Left lung (tissue), 10 donors: ENCODE data around the gene ASXL2. TPM values are rescaled to one million over a fixed set of nuclear protein-coding genes. Genes with fewer than 3 reads are reported as not detected.

Experiments used
- ATAC-seq: fragments of 200-7000 bp; cut with Tn5 transposase; one replicate; pipeline ENCODE4 v1.9.1; 2020; ENCODE audit warnings: moderate library complexity
- DNase-seq, 4 donors: peaks; one replicate each; pipeline ENCODE4 v3.0.0-alpha.2; 2013 to 2020
- H3K27ac ChIP-seq, 2 donors: fragments of 200-600 bp; sonication (generic) in 1 of 2; one replicate each; pipeline versions ENCODE4 v1.5.0 to v1.8.0; 2020 to 2021
- H3K27me3 ChIP-seq, 2 donors: fragments of 200-600 bp; sonication (generic) in 1 of 2; one replicate each; pipeline versions ENCODE4 v1.5.0 to v1.8.0; 2020 to 2021
- H3K36me3 ChIP-seq, 2 donors: fragments of 200-600 bp; sonication (generic) in 1 of 2; one replicate each; pipeline versions ENCODE4 v1.5.0 to v1.8.0; 2020 to 2021
- H3K4me1 ChIP-seq, 2 donors: fragments of 200-600 bp; one replicate each; pipeline ENCODE4 v1.8.0; 2021
- H3K4me3 ChIP-seq, 2 donors: fragments of 200-600 bp; sonication (generic) in 1 of 2; one replicate each; pipeline versions ENCODE4 v1.5.0 to v1.8.0; 2020 to 2021; ENCODE audit warnings: mild to moderate bottlenecking in 1 of 2
- H3K9me3 ChIP-seq, 2 donors: fragments of 200-600 bp; sonication (generic) in 1 of 2; one replicate each; pipeline versions ENCODE4 v1.5.0 to v1.8.0; 2020 to 2021
- intact Hi-C, 2 donors: fragments of 100-400 bp; cut with DNase I; formaldehyde crosslinking; loops; one replicate each; pipeline versions ENCODE4 v1.11.2 to v1.14.2; 2022
- polyA plus RNA-seq, 6 donors: library from polyadenylated mRNA; unstranded; fragments of 120-200 nt; gene quantifications; one replicate each; pipeline ENCODE4 v1.2.1, GENCODE V29; 2013; ENCODE audit not compliant: insufficient read length in 6 of 6
- total RNA-seq, 2 donors: library from RNA; stranded (reverse); fragmentation: NEBNext Ultra II Directional; extraction: Animal tissue kit (Norgen Biotek cat#: 25700); gene quantifications; one replicate each; pipeline ENCODE4 v1.2.1, GENCODE V29; 2021
- TF ChIP-seq, protein P1 (sequence below), 2 donors: fragments of 200-600 bp; sonication (generic) in 1 of 2; IDR thresholded peaks; one replicate each; pipeline versions ENCODE4 v1.5.0 to v1.8.0; 2021; ENCODE audit warnings: antibody characterized with exemption in 2 of 2
- donor health status: DM: no; HTN: yes; CAD: no.
- donor health status: DM: no; HTN: no; CAD: no.

ASXL2 gene
- total and polyA plus RNA-seq, 8 donors: 17.7 to 33.4 (median 19.4) TPM

DNA sequence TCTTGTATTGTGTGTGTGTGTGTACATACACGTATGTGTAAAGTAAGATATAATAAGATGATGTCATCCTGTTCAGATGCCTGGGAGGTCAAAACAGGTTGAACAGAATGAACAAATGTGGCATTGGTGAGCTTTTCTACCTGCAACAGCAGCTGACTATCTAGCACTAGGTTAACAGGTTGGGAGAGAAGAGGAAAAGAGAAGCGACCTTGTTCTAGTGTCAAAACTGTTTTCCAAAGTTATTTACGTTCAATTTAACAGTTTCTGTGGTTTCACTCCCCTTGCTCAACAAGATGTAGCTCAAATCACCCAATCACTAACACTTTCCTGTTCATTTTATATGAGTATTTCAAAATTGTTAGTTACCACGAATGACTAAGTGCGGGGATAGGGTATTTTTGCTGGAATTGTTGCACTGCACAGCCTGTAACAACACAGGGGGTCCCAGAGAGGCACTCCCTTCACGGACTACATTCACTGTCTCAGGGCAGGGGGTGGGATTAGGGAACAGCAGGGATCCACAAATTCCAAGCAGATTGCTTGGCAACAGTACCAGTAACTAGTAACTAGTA lies 137.4 kb downstream of the ASXL2 start:
- DNase-seq (no peak), ATAC-seq (no peak)
- no peaks in the 10 kb centered on the region for H3K27me3 ChIP-seq
- H3K9me3 ChIP-seq: no peaks in the 10 kb centered on the region
- no peak overlapping the region for H3K4me3 ChIP-seq
- TF ChIP-seq, protein P1, sequence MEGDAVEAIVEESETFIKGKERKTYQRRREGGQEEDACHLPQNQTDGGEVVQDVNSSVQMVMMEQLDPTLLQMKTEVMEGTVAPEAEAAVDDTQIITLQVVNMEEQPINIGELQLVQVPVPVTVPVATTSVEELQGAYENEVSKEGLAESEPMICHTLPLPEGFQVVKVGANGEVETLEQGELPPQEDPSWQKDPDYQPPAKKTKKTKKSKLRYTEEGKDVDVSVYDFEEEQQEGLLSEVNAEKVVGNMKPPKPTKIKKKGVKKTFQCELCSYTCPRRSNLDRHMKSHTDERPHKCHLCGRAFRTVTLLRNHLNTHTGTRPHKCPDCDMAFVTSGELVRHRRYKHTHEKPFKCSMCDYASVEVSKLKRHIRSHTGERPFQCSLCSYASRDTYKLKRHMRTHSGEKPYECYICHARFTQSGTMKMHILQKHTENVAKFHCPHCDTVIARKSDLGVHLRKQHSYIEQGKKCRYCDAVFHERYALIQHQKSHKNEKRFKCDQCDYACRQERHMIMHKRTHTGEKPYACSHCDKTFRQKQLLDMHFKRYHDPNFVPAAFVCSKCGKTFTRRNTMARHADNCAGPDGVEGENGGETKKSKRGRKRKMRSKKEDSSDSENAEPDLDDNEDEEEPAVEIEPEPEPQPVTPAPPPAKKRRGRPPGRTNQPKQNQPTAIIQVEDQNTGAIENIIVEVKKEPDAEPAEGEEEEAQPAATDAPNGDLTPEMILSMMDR (IDR thresholded peaks at IDR 0.05): no peak
- H3K36me3 ChIP-seq: peaks cover 0 to 34% of the 10 kb centered on the region in 2 donors
- intact Hi-C loops: no loop called here
- no peak overlapping the region for H3K27ac ChIP-seq
- peaks cover 0 to 15% of the 10 kb centered on the region in 2 donors for H3K4me1 ChIP-seq

DNA sequence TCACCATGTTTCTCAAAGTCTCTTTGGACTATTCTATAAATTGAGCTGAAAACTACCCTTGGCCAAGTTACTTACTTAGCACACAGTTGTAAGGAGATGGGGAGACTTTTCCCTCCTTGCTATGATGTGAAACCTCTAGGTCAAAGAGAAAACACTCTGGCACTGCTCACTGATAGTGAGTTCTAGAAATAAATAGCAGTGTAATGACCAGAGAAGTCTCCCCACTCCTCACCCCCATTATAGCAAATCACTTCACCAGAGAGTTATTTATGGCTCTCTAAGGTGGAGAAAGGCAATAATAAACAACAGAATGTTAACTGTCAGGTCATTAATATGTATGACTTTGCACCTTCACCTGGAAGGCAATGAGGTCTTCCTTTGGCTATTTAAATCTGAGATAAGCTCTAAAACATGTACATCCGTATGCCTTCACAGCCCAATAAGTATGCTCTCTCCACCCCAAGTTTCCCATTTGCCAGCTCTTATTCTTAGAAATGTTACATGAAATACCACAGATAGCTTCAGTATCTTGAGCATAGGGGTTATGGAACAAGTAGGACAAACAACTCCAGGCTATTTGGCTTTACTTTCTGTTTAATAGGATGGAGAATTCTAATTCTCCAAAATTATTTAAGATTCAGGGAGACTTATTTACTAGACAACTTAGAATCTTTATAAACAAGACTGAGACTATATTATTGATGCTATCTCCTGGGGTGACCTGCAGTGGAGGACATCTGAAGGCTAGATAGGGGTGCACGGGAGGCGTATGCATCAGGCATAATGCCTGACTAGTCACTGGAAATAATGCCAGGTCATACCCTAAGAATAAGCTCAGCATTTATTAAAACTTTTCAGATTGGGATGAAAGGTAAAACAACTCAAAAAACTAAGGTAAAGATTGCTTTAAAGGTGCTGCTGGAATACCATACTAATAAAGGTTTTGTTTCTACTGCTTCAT lies 139.6 kb downstream of the ASXL2 start:
- intact Hi-C loops: no loop called here
- Histone ChIP-seq H3K36me3 (peaks cover 0 to 25% of the 10 kb centered on the region in 2 donors), H3K27ac (no peak overlapping the region), H3K4me3 (no peak overlapping the region), H3K27me3 (no peaks in the 10 kb centered on the region), H3K4me1 (peaks cover 0 to 13% of the 10 kb centered on the region in 2 donors), H3K9me3 (no peaks in the 10 kb centered on the region)
- TF ChIP-seq, protein P1 (IDR thresholded peaks at IDR 0.05): no peak
- DNase-seq (no peak), ATAC-seq (no peak)

DNA sequence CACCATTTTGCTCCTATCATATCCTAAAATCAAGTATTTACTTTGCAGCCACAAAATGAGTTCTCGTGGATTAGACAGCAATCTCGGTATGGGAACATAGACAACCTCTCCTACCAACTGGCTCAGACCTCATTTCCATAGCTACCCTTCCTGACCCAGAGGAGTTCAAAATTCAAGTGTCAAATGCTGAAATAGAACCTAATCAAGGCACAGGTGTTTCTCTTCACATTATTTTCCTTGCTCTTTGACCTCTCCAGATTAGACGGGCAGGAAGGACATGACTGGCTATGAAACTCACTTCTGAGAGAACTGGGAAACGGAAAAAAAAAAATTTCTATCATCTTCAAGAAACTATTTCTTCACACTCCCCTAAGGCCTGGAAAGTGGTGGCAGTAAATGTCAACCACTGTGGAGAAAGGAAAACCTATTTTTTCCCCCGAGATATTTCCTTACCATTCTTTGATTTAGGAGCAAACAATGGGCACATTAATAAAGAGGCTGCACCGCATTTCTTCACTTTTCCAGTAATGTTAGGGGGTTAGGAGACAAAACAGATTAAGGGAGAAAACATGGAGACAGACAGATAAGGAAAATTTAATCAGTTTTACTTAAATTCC lies 141.3 kb downstream of the ASXL2 start:
- intact Hi-C loops: no loop called here
- DNase-seq: no peak
- ATAC-seq: no peak
- Histone ChIP-seq H3K4me1 (peaks cover 0 to 8% of the 10 kb centered on the region in 2 donors), H3K36me3 (peaks cover 0 to 9% of the 10 kb centered on the region in 2 donors), H3K27me3 (no peaks in the 10 kb centered on the region), H3K9me3 (no peaks in the 10 kb centered on the region), H3K4me3 (no peak overlapping the region), H3K27ac (no peak overlapping the region)
- TF ChIP-seq, protein P1 (IDR thresholded peaks at IDR 0.05): no peak

DNA sequence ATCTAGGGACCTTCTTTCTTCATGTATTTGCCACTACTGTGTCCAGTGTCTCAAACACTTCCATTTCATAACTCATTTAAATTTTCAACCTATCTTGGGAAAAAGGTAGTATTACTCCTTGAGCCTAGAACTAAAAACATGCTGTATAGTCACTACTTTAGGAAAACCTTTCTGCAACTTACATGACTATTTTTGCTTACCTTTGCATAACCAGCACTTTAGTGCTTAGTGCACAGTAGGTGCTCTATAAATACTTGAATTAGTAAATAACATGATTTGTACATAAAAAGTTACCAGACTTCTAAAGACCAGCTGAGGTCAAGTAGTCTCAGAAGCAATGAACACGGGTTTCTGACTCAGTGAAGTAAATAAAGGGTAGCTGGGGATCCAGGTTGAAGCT lies 142.5 kb downstream of the ASXL2 start:
- Histone ChIP-seq H3K9me3 (no peaks in the 10 kb centered on the region), H3K4me3 (no peak overlapping the region), H3K36me3 (peaks cover 0 to 6% of the 10 kb centered on the region in 2 donors), H3K27ac (no peak overlapping the region), H3K27me3 (no peaks in the 10 kb centered on the region), H3K4me1 (peaks cover 0 to 2% of the 10 kb centered on the region in 2 donors)
- TF ChIP-seq, protein P1 (IDR thresholded peaks at IDR 0.05): no peak
- ATAC-seq (no peak), DNase-seq (no peak)
- intact Hi-C loops: no loop called here

DNA sequence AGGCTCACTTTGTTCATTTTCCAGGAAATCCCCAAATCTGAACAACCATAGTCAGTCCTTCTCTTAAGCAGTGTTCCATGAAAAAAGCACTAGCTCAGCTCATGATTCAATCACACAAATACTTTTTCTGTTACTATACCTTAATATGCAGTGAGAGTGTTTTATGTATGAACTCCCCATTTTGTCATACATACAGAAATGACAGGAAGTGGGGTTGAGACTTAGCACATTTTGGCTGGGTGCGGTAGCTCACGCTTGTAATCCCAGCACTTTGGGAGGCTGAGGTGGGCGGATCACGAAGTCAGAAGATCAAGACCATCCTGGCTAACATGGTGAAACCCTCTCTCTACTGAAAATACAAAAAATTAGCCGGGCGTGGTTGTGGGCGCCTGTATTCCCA lies 149.7 kb downstream of the ASXL2 start:
- H3K9me3 ChIP-seq: no peaks in the 10 kb centered on the region
- H3K27ac ChIP-seq: no peak overlapping the region
- DNase-seq (no peak), ATAC-seq (no peak)
- no peaks in the 10 kb centered on the region for H3K27me3 ChIP-seq
- intact Hi-C loops: no loop called here
- no peaks in the 10 kb centered on the region for H3K4me1 ChIP-seq
- H3K36me3 ChIP-seq: no peaks in the 10 kb centered on the region
- TF ChIP-seq, protein P1 (IDR thresholded peaks at IDR 0.05): no peak
- no peak overlapping the region for H3K4me3 ChIP-seq
